Coronary artery (tissue), 2 donors: ENCODE results near the gene C22orf23.
A peak's percentile ranks its signal among the peaks of the same experiment; 100 is the strongest.

ENCODE experiments used
- DNase-seq: peaks from one replicate; pipeline ENCODE4 v3.0.0-alpha.2; 2017; ENCODE audit warnings: low spot score
- H3K27ac ChIP-seq, 2 donors: fragments of 200-600 bp; sonication (generic); one replicate each; pipeline ENCODE4 v1.5.1; 2016 to 2019
- H3K4me3 ChIP-seq: fragments of 200-600 bp; sonication (generic); 2 replicates; pipeline ENCODE4 v1.5.1; 2016; ENCODE audit warnings: mild to moderate bottlenecking, moderate library complexity
- TF ChIP-seq, protein P1 (sequence below): fragments of 200-600 bp; sonication (generic); IDR thresholded peaks from one replicate; pipeline ENCODE4 v1.5.1; 2019; ENCODE audit warnings: antibody characterized with exemption

C22orf23 gene

DNA sequence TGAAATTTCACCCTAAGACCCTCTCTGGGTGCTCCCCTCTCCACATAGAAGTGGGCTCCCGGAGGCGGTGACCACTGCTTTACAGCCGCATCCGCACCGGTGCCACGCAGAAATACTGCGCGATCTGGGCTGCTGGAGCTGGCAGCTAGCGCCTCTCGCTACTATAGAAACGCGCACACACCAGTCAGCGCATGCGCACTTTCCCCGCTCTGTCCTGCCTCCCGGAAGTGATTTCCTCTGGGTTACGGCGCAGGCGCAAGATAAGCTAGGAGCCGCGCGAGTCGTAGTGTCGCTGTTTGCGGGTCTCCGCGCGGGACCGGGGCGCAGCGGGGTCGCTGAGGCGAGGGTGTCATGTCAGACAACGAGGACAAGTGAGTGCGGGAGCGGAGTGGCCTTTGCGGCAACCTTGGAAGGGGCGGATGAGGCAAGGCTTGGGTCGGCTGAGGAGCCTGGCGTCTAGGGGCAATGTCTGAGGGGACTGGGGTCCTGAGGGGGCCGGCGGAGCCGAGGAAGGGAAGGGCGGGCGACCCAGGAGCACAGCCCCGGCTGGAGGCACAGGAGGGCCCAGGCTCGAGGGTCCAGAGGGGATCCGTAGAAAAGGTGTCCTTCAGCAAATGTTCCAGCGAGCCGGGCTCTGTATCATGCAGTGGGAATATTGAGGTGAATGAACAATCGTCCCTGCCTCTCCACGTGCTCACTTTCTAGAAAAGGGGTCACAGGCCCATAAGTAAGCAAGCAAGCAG lies at the start of gene C22orf23, which contains the start of gene POLR2F:
Gene C22orf23 (minus strand): TSS at position 165 of the 743 bp plus-strand sequence. CDS start 452 bp downstream, outside the sequence.
Gene POLR2F (plus strand): TSS at position 263 of the 743 bp plus-strand sequence. CDS start 89 bp downstream, at position 352.
- peak; percentile 94 for DNase-seq
- H3K27ac ChIP-seq = peak within 1 kb of the TSS; percentile 51 to 84
- TF ChIP-seq, protein P1, sequence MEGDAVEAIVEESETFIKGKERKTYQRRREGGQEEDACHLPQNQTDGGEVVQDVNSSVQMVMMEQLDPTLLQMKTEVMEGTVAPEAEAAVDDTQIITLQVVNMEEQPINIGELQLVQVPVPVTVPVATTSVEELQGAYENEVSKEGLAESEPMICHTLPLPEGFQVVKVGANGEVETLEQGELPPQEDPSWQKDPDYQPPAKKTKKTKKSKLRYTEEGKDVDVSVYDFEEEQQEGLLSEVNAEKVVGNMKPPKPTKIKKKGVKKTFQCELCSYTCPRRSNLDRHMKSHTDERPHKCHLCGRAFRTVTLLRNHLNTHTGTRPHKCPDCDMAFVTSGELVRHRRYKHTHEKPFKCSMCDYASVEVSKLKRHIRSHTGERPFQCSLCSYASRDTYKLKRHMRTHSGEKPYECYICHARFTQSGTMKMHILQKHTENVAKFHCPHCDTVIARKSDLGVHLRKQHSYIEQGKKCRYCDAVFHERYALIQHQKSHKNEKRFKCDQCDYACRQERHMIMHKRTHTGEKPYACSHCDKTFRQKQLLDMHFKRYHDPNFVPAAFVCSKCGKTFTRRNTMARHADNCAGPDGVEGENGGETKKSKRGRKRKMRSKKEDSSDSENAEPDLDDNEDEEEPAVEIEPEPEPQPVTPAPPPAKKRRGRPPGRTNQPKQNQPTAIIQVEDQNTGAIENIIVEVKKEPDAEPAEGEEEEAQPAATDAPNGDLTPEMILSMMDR = no peak
- H3K4me3 ChIP-seq = peak within 1 kb of the TSS; percentile 91

GRCh38 chr22:37999640-38000272 lies 46.4 kb upstream of the C22orf23 start:
- H3K4me3 ChIP-seq = no peak overlapping the region
- DNase-seq = no peak
- TF ChIP-seq, protein P1 = no peak
- peak overlapping the region in 1 of 2 donors; percentile 58 for H3K27ac ChIP-seq

- DNase-seq = no peak
- peak overlapping the region in 1 of 2 donors; percentile 58 for H3K27ac ChIP-seq
- TF ChIP-seq, protein P1 = no peak
- no peak overlapping the region for H3K4me3 ChIP-seq
Observed at GRCh38 chr22:37999236-37999635, 45.8 kb upstream of the C22orf23 start.

GRCh38 chr22:37998543-37998942 lies 45.1 kb upstream of the C22orf23 start:
- H3K27ac ChIP-seq = peak overlapping the region in 1 of 2 donors; percentile 58

DNA sequence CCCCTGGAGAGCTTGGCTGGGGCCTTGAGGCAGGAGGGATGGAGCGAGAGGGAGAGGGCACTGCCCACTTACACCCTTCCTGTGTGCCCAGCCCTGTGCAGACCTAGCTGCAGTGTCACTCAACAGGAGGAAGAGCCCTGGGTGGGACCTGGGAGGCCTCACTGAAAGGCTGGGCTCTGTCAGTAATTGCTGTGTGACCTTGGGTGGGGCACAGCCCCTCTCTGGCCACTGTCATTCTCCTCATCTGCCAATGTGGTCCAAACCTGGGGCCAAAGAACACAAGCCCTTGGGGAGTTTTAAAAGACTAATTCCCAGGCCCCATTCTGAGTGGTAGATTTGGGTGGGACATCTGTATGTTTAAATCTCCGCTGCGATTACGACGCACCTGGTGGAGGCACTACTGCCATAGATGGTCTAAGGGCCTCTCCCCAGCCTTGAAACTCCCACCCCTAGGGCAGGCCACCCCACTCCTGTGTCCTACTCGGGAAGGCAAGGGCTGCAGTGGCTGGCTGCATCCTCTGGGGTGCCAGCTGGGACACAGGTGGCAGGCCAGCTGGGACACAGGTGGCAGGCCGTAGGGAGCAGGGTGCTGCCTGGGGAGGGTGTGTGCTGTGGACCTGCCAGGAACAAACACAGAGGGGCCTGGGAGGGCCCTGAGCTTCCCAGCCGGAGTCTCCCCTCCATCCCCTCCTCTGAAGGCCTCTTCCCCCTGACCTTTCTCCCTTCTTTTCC lies 43.3 kb upstream of the C22orf23 start:
- H3K27ac ChIP-seq = peak overlapping the region in 1 of 2 donors; percentile 16
- TF ChIP-seq, protein P1 = no peak
- H3K4me3 ChIP-seq = no peak overlapping the region
- no peak for DNase-seq

More at GRCh38 chr22:37998543-37998942, 45.1 kb upstream of the C22orf23 start:
- no peak for DNase-seq
- no peak overlapping the region for H3K4me3 ChIP-seq
- TF ChIP-seq, protein P1 = no peak

DNA sequence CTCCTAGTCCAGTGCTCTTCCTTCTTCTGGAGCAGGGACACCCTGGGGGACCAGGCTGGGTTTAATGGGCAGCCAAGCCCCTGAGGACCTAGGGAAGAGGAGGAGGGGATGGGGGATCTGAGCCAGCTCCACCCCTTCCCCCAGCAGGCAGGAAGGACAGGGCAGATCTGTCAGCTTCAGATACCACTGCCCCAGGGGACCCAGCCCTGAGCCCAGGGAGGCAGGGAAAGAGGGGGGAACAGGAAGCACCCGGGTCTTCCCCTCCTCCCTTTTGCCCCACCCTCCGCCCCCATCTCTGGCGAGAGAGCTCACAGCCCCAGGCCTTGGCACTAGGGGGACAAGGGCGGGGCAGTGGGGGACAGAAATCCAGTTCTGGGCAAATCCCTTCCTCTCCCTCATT lies 42.7 kb upstream of the C22orf23 start:
- Histone ChIP-seq H3K27ac (no peak overlapping the region), H3K4me3 (no peak overlapping the region)
- TF ChIP-seq, protein P1 = no peak
- no peak for DNase-seq
